Kidney (tissue), 14 donors: ENCODE results near the gene TSPO2. TPM values are rescaled to one million over a fixed set of nuclear protein-coding genes. Genes with fewer than 3 reads are reported as not detected.
A peak's percentile ranks its signal among the peaks of the same experiment; 100 is the strongest.

Experiments
- DNase-seq, 5 donors: peaks; one replicate each; pipeline ENCODE4 v3.0.0-alpha.2; 2013 to 2020
- FAIRE-seq: peaks from 2 replicates; lab custom pipeline; 2012; peaks lifted over from hg19 to GRCh38; lab: Jason Lieb, UNC
- H3K27ac ChIP-seq, 2 donors: one replicate each; pipeline ENCODE4 v1.7.0; 2013; ENCODE audit warnings: low read depth in 2 of 2, low read length in 2 of 2, inconsistent platforms in 1 of 2
- H3K27me3 ChIP-seq: one replicate; pipeline ENCODE4 v1.7.1; 2013; ENCODE audit warnings: low read length, inconsistent platforms; ENCODE audit not compliant: control insufficient read depth, insufficient read depth
- H3K36me3 ChIP-seq, 3 donors: one replicate each; pipeline versions ENCODE4 v1.7.0 to v1.7.1; 2013; ENCODE audit warnings: low read length in 3 of 3, control low read depth in 1 of 3, inconsistent platforms in 1 of 3; ENCODE audit not compliant: insufficient read depth in 3 of 3, control insufficient read depth in 2 of 3
- H3K4me1 ChIP-seq, 3 donors: one replicate each; pipeline versions ENCODE4 v1.7.0 to v1.7.1; 2013; ENCODE audit warnings: low read length in 3 of 3, inconsistent platforms in 1 of 3, low read depth in 1 of 3; ENCODE audit not compliant: control insufficient read depth in 2 of 3, insufficient read depth in 2 of 3
- H3K4me3 ChIP-seq, 3 donors: one replicate each; pipeline versions ENCODE4 v1.7.0 to v1.8.1; 2013; ENCODE audit warnings: low read length in 3 of 3, control low read depth in 1 of 3, inconsistent platforms in 1 of 3
- H3K9ac ChIP-seq, 3 donors: one replicate each; pipeline versions ENCODE4 v1.7.0 to v1.7.1; 2013; ENCODE audit warnings: low read length in 3 of 3, control low read depth in 1 of 3, inconsistent platforms in 1 of 3
- H3K9me3 ChIP-seq, 3 donors: one replicate each; pipeline versions ENCODE4 v1.7.0 to v1.7.1; 2013; ENCODE audit warnings: low read length in 3 of 3, control low read depth in 1 of 3, inconsistent platforms in 1 of 3; ENCODE audit not compliant: control insufficient read depth in 2 of 3, insufficient read depth in 1 of 3
- intact Hi-C: fragments of 100-400 bp; cut with DNase I; formaldehyde crosslinking; loops from one replicate; pipeline ENCODE4 v1.11.1; 2022
- polyA plus RNA-seq: library from polyadenylated mRNA; stranded (reverse); fragments of 350-450 nt; fragmentation: Illumina TruSeq; extraction: RNeasy Lipid Tissue Mini Kit (QIAGEN cat#74804); gene quantifications from one replicate; pipeline ENCODE4 v1.2.3, GENCODE V29; 2014; ENCODE audit warnings: low read depth, low replicate concordance; ENCODE audit not compliant: insufficient read depth
- total RNA-seq: library from RNA; stranded (reverse); fragmentation: NEBNext Ultra II Directional; extraction: Animal tissue kit (Norgen Biotek cat#: 25700); gene quantifications from one replicate; pipeline ENCODE4 v1.2.1, GENCODE V29; 2021
- TF ChIP-seq, protein P1 (sequence below): IDR thresholded peaks from 3 replicates; pipeline ENCODE4 v1.5.1; 2012; ENCODE audit warnings: mild to moderate bottlenecking, moderate library complexity, borderline replicate concordance; ENCODE audit not compliant: insufficient read depth; ENCODE audit errors: extremely low read depth
- donor health status: control.
- donor health status: control.
- donor health status: control.
- donor health status: control.
- donor health status: control.
- donor health status: DM: yes; HTN: yes; CAD: no.
- donor health status: Normal renal cell carcinoma (clear cell type).

TSPO2 gene
- total and polyA plus RNA-seq, 2 donors from 2014 or later = 0.44 to 0.88 TPM

DNA sequence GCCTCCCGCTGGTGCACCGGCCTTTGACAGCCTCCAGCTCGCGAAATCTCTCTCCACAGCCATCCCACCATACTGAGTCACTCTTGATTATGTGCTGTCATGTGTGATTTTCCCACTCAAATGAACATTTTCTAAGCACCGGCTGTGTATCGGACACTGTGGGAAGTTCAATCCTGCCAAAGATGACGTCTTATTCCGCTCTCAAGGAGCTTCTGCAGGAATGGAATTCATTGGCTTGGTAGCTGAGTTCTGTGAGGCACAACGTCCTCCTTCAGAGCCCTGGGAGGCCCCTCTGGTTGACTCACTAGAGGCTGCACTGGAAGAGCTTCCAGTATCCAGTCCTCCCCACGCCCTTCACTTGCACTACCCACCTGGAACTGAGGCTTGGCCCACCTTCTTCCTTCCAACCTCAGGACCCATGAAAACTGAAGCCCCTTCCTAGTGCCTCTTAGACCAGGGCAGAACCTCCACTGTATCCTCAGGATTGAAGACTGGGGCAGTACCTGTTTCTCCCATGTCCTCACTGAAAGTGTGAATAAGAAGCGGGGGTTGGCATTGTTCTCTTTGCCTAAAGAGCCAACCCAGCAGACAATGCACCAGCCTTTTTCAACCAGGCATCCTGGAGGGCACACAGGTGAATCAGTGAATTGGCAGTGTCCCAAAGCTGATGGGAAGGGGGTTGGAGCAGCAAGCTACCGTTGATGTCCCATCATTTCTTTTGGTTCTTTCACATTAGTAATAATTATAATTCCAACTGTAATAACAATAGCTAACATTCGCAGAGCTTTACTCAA, 5.0 kb upstream of the TSPO2 start:
- intact Hi-C loops = no loop called here
- H3K27me3 ChIP-seq = no peaks in the 10 kb centered on the region

DNA sequence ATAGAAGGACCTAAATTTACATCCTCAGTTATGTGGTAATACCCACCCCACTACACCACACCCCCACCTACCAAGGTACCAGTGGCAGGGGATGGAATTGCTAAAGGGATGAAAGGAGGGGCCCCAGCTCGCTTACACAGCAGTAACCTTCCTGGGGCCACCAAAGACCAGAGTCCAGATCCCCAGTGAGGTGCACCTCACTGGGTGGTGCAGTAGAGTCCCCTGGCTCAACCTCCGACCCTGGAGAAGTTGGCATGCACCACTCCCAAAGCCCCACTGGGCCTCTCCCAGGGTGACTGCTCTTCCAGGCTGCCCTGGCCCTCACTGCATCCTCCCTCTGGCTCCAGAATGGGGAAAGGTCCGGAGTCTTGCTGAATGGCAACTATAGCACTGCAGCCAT, 4.1 kb upstream of the TSPO2 start:
- intact Hi-C loops = no loop called here
- FAIRE-seq = no peak
- TF ChIP-seq, protein P1, sequence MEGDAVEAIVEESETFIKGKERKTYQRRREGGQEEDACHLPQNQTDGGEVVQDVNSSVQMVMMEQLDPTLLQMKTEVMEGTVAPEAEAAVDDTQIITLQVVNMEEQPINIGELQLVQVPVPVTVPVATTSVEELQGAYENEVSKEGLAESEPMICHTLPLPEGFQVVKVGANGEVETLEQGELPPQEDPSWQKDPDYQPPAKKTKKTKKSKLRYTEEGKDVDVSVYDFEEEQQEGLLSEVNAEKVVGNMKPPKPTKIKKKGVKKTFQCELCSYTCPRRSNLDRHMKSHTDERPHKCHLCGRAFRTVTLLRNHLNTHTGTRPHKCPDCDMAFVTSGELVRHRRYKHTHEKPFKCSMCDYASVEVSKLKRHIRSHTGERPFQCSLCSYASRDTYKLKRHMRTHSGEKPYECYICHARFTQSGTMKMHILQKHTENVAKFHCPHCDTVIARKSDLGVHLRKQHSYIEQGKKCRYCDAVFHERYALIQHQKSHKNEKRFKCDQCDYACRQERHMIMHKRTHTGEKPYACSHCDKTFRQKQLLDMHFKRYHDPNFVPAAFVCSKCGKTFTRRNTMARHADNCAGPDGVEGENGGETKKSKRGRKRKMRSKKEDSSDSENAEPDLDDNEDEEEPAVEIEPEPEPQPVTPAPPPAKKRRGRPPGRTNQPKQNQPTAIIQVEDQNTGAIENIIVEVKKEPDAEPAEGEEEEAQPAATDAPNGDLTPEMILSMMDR = no peak
- peak overlapping the region in 1 of 3 donors; percentile 57 for H3K9ac ChIP-seq
- DNase-seq = no peak
- H3K27me3 ChIP-seq = no peaks in the 10 kb centered on the region
- peaks cover 0 to 6% (median 4%) of the 10 kb centered on the region in 3 donors for H3K36me3 ChIP-seq
- no peaks in the 10 kb centered on the region for H3K9me3 ChIP-seq
- H3K27ac ChIP-seq = peak overlapping the region; percentile 77 to 86
- H3K4me1 ChIP-seq = peaks cover 0 to 21% (median 6%) of the 10 kb centered on the region in 3 donors
- H3K4me3 ChIP-seq = peak overlapping the region in 2 of 3 donors; percentile 65 to 72

More for the DNA sequence above, 5.0 kb upstream of the TSPO2 start:
- no peak for DNase-seq
- Histone ChIP-seq H3K4me3 (peak overlapping the region in 2 of 3 donors; percentile 65 to 72), H3K27ac (peak overlapping the region; percentile 38 to 77), H3K9me3 (no peaks in the 10 kb centered on the region), H3K4me1 (peaks cover 0 to 21% (median 6%) of the 10 kb centered on the region in 3 donors), H3K9ac (peak overlapping the region in 1 of 3 donors; percentile 41), H3K36me3 (peaks cover 0 to 8% (median 7%) of the 10 kb centered on the region in 3 donors)
- FAIRE-seq = no peak
- TF ChIP-seq, protein P1 = no peak

DNA sequence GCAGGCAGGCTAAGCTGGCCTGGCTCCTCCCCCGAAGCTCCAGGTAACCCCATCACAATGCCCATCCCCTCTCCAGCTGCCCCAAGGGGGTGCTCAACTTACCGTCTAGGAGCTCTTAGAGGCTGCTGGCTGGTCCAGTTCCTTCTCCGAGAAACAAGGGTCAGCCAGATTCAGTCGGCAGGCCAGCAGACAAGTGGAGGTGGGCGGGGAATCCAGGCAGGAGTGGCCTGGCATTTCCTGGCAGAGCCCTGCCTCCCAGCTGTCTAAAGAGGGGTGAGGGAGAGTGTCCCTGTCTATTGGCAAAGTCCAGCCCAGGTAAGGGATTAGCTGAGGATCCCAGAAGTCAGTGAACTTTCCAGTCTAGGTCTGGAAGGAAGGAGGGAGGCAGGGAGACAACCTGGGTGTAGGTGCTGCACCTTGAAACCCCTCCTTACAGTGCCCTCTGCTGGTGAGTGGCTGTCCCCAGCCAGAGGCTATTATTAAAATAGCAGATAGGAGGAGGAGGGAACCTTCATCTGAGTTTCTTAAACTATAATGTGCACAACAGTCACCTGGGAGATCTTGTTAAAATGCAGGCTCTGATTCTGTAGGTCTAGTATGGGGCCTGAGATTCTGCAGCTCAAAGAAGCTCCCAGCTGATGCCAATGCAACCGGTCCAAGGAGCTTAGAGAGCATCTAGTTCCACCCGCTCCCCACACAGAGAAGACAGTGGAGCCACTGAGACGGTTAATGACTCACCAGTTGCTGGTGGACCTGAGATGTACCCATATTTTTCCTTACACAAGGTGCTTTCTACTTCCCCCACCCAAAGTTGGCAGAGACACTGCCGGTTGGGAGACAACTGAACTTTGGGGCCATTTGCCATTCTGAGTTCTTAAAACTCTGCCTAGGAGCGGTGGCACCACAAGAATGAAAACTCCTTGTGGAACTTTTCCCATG, 2.9 kb upstream of the TSPO2 start, which contains the start of gene UNC5CL:
Gene UNC5CL (minus strand): TSS at position 162 of the 939 bp plus-strand sequence. CDS start 4,147 bp downstream, outside the sequence.
- FAIRE-seq = no peak
- peak in 4 of 5 donors; percentile 41 to 91 (median 48) for DNase-seq
- Histone ChIP-seq H3K9ac (peak within 1 kb of the TSS in 2 of 3 donors; percentile 43 to 57), H3K36me3 (no peaks in the 10 kb centered on the region), H3K4me1 (peaks cover 0 to 21% (median 6%) of the 10 kb centered on the region in 3 donors), H3K4me3 (peak within 1 kb of the TSS in 2 of 3 donors; percentile 65 to 72), H3K9me3 (no peaks in the 10 kb centered on the region), H3K27ac (peak within 1 kb of the TSS; percentile 86 to 91), H3K27me3 (no peaks in the 10 kb centered on the region)
- intact Hi-C loops = no loop called here
- TF ChIP-seq, protein P1 = peak; percentile 64
